GM23338 (cell line): ENCODE results near the gene ITSN2. TPM values are rescaled to one million over a fixed set of nuclear protein-coding genes. Genes with fewer than 3 reads are reported as not detected.

Experiments used
- ATAC-seq: fragments of 200-7000 bp; cut with Tn5 transposase; 3 replicates; pipeline ENCODE4 v1.9.1; 2020
- DNase-seq: peaks from one replicate; pipeline ENCODE4 v3.0.0-alpha.2; 2015; ENCODE audit warnings: low spot score
- H2AFZ ChIP-seq: fragments of 200-600 bp; sonication (generic); 2 replicates; pipeline ENCODE4 v1.8.0; 2016; ENCODE audit warnings: antibody characterized with exemption, mild to moderate bottlenecking, moderate library complexity
- H3F3A ChIP-seq: fragments of 200-600 bp; sonication (generic); replicated peaks from 2 replicates; pipeline ENCODE4 v1.8.0; 2017; ENCODE audit warnings: antibody characterized with exemption, mixed run types, low read depth
- H3K27ac ChIP-seq: fragments of 200-600 bp; sonication (generic); 2 replicates; pipeline ENCODE4 v1.6.1; 2016; ENCODE audit warnings: low read depth
- H3K27me3 ChIP-seq: fragments of 200-600 bp; sonication (generic); 2 replicates; pipeline ENCODE4 v1.8.0; 2016; ENCODE audit warnings: mild to moderate bottlenecking, mixed run types, moderate library complexity; ENCODE audit not compliant: insufficient read depth
- H3K36me3 ChIP-seq: fragments of 200-600 bp; sonication (generic); 2 replicates; pipeline ENCODE4 v1.8.0; 2016; ENCODE audit warnings: mild to moderate bottlenecking; ENCODE audit not compliant: insufficient read depth
- H3K4me1 ChIP-seq: fragments of 200-600 bp; sonication (generic); 2 replicates; pipeline ENCODE4 v1.8.0; 2016; ENCODE audit warnings: mild to moderate bottlenecking, moderate library complexity; ENCODE audit not compliant: insufficient read depth
- H3K4me2 ChIP-seq: fragments of 200-600 bp; sonication (generic); 2 replicates; pipeline ENCODE4 v1.7.1; 2017; ENCODE audit warnings: mixed run types
- H3K4me3 ChIP-seq: fragments of 200-600 bp; sonication (generic); 2 replicates; pipeline ENCODE4 v1.6.1; 2016; ENCODE audit warnings: mixed run types
- H3K79me2 ChIP-seq: fragments of 200-600 bp; sonication (generic); replicated peaks from 2 replicates; pipeline ENCODE4 v1.8.0; 2017; ENCODE audit warnings: mild to moderate bottlenecking; ENCODE audit not compliant: insufficient read depth
- H3K9me2 ChIP-seq: fragments of 200-600 bp; sonication (generic); 2 replicates; pipeline ENCODE4 v1.8.0; 2017; ENCODE audit not compliant: insufficient read depth
- H4K20me1 ChIP-seq: fragments of 200-600 bp; sonication (generic); replicated peaks from 2 replicates; pipeline ENCODE4 v1.8.0; 2017; ENCODE audit warnings: mild to moderate bottlenecking; ENCODE audit not compliant: insufficient read depth
- H3K27ac Mint-ChIP-seq: 2 replicates; pipeline ENCODE4 v1.8.0; 2020; ENCODE audit warnings: inconsistent platforms, mild to moderate bottlenecking, moderate library complexity, mixed read lengths
- H3K27me3 Mint-ChIP-seq: 3 replicates; pipeline ENCODE4 v1.8.0; 2022; ENCODE audit warnings: low read depth, mild to moderate bottlenecking, moderate library complexity, mixed read lengths, inconsistent platforms; ENCODE audit not compliant: insufficient read depth, poor library complexity
- H3K36me3 Mint-ChIP-seq: 3 replicates; pipeline ENCODE4 v1.8.0; 2021; ENCODE audit warnings: low read depth, mild to moderate bottlenecking, inconsistent platforms, moderate library complexity, mixed read lengths
- H3K4me1 Mint-ChIP-seq: 3 replicates; pipeline ENCODE4 v1.8.0; 2020; ENCODE audit warnings: mild to moderate bottlenecking, inconsistent platforms, mixed read lengths
- H3K4me3 Mint-ChIP-seq: 3 replicates; pipeline ENCODE4 v1.8.0; 2021; ENCODE audit warnings: moderate library complexity, mild to moderate bottlenecking, inconsistent platforms, mixed read lengths
- H3K9me3 Mint-ChIP-seq: 3 replicates; pipeline ENCODE4 v1.8.0; 2020; ENCODE audit warnings: moderate library complexity, mild to moderate bottlenecking, inconsistent platforms, mixed read lengths
- CREB1 ChIP-seq: fragments of 250-450 bp; sonication (Bioruptor Pico); IDR thresholded peaks from 2 replicates; pipeline ENCODE4 v1.5.0; 2020; ENCODE audit warnings: low read depth, mild to moderate bottlenecking, moderate library complexity
- EZH2 ChIP-seq: fragments of 200-600 bp; sonication (generic); IDR thresholded peaks from one replicate; pipeline ENCODE4 v1.8.0; 2017; ENCODE audit warnings: antibody characterized with exemption, mild to moderate bottlenecking, low read depth; ENCODE audit not compliant: unreplicated experiment
- EZH2phosphoT487 ChIP-seq: fragments of 200-600 bp; sonication (generic); IDR thresholded peaks from one replicate; pipeline ENCODE4 v1.8.1; 2018; ENCODE audit warnings: antibody characterized with exemption; ENCODE audit not compliant: unreplicated experiment
- JUNB ChIP-seq: IDR thresholded peaks from one replicate; pipeline ENCODE4 v1.6.1; 2016; ENCODE audit warnings: antibody characterized with exemption; ENCODE audit not compliant: unreplicated experiment
- POLR2AphosphoS5 ChIP-seq: IDR thresholded peaks from 2 replicates; pipeline ENCODE4 v1.6.1; 2016; ENCODE audit warnings: antibody characterized with exemption, low read depth
- STAT1 ChIP-seq: IDR thresholded peaks from one replicate; pipeline ENCODE4 v1.6.1; 2016; ENCODE audit warnings: antibody characterized with exemption; ENCODE audit not compliant: unreplicated experiment
- ZNF331 ChIP-seq: fragments of 250-450 bp; sonication (Bioruptor Pico); IDR thresholded peaks from 2 replicates; pipeline ENCODE4 v1.5.0; 2020; ENCODE audit warnings: low read depth, mild to moderate bottlenecking, moderate library complexity
- polyA plus RNA-seq: library from polyadenylated mRNA; unstranded; fragments of >200 nt; fragmentation: Nextera tagmentation; extraction: Ambion mirVana; gene quantifications from 2 replicates; pipeline ENCODE4 v1.2.1, GENCODE V29; 2016
- total RNA-seq: library from RNA; depleted of rRNA; stranded (reverse); fragments of >200 nt; shearing (Covaris generic); gene quantifications from 2 replicates; pipeline ENCODE4 v1.2.3, GENCODE V29; 2014
- TF ChIP-seq, protein P1 (sequence below): fragments of 250-450 bp; sonication (Bioruptor Pico); IDR thresholded peaks from 2 replicates; pipeline ENCODE4 v1.5.0; 2020; ENCODE audit warnings: mild to moderate bottlenecking, moderate library complexity
- TF ChIP-seq, protein P2 (sequence below): IDR thresholded peaks from one replicate; pipeline ENCODE4 v1.6.1; 2018; ENCODE audit warnings: antibody characterized with exemption; ENCODE audit not compliant: unreplicated experiment
- TF ChIP-seq, protein P3 (sequence below), 2 experiments: fragments of 200-600 bp in 1 of 2; sonication (generic) in 1 of 2; conservative IDR thresholded peaks; 2 replicates each; pipeline versions ENCODE4 v1.5.1 to v1.6.1; 2016 to 2017; ENCODE audit warnings: antibody characterized with exemption in 2 of 2, low read depth in 2 of 2, mild to moderate bottlenecking in 2 of 2, moderate library complexity in 1 of 2

ITSN2 gene
- total and polyA plus RNA-seq, 2 experiments from 2014 or later, result 17.1 to 17.8 TPM

DNA sequence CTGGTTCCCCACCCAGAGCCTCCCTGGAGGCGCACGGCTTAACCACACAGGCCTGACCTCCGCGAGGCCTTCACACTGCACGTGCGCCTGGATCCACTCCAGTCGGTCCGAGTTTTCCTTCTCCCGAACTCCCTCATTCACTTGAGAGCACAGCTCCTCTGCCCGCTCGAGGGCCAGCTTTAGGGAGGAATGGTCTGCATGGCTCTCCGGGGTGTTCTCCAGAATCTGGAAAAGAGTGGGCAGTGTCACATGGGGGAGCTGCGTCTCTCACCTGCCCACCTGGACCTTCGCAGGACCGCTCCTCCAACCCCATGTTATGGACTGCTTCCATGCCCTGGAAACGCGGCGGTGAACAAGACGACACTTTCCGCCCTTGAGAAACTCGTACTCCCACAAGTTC, 149.6 kb downstream of the ITSN2 start:
- no peaks in the 10 kb centered on the region for H3K4me1 ChIP-seq
- ATAC-seq (no peak), DNase-seq (no peak)
- no peaks in the 10 kb centered on the region for H4K20me1 ChIP-seq
- no peaks in the 10 kb centered on the region for H3K36me3 ChIP-seq
- no peaks in the 10 kb centered on the region for H3K79me2 ChIP-seq
- no peak overlapping the region for H2AFZ ChIP-seq
- TF ChIP-seq EZH2 (no peak), STAT1 (no peak), ZNF331 (CRISPR knock-in tag) (no peak), POLR2AphosphoS5 (no peak), CREB1 (no peak), EZH2phosphoT487 (no peak), JUNB (no peak)
- TF ChIP-seq, protein P1, sequence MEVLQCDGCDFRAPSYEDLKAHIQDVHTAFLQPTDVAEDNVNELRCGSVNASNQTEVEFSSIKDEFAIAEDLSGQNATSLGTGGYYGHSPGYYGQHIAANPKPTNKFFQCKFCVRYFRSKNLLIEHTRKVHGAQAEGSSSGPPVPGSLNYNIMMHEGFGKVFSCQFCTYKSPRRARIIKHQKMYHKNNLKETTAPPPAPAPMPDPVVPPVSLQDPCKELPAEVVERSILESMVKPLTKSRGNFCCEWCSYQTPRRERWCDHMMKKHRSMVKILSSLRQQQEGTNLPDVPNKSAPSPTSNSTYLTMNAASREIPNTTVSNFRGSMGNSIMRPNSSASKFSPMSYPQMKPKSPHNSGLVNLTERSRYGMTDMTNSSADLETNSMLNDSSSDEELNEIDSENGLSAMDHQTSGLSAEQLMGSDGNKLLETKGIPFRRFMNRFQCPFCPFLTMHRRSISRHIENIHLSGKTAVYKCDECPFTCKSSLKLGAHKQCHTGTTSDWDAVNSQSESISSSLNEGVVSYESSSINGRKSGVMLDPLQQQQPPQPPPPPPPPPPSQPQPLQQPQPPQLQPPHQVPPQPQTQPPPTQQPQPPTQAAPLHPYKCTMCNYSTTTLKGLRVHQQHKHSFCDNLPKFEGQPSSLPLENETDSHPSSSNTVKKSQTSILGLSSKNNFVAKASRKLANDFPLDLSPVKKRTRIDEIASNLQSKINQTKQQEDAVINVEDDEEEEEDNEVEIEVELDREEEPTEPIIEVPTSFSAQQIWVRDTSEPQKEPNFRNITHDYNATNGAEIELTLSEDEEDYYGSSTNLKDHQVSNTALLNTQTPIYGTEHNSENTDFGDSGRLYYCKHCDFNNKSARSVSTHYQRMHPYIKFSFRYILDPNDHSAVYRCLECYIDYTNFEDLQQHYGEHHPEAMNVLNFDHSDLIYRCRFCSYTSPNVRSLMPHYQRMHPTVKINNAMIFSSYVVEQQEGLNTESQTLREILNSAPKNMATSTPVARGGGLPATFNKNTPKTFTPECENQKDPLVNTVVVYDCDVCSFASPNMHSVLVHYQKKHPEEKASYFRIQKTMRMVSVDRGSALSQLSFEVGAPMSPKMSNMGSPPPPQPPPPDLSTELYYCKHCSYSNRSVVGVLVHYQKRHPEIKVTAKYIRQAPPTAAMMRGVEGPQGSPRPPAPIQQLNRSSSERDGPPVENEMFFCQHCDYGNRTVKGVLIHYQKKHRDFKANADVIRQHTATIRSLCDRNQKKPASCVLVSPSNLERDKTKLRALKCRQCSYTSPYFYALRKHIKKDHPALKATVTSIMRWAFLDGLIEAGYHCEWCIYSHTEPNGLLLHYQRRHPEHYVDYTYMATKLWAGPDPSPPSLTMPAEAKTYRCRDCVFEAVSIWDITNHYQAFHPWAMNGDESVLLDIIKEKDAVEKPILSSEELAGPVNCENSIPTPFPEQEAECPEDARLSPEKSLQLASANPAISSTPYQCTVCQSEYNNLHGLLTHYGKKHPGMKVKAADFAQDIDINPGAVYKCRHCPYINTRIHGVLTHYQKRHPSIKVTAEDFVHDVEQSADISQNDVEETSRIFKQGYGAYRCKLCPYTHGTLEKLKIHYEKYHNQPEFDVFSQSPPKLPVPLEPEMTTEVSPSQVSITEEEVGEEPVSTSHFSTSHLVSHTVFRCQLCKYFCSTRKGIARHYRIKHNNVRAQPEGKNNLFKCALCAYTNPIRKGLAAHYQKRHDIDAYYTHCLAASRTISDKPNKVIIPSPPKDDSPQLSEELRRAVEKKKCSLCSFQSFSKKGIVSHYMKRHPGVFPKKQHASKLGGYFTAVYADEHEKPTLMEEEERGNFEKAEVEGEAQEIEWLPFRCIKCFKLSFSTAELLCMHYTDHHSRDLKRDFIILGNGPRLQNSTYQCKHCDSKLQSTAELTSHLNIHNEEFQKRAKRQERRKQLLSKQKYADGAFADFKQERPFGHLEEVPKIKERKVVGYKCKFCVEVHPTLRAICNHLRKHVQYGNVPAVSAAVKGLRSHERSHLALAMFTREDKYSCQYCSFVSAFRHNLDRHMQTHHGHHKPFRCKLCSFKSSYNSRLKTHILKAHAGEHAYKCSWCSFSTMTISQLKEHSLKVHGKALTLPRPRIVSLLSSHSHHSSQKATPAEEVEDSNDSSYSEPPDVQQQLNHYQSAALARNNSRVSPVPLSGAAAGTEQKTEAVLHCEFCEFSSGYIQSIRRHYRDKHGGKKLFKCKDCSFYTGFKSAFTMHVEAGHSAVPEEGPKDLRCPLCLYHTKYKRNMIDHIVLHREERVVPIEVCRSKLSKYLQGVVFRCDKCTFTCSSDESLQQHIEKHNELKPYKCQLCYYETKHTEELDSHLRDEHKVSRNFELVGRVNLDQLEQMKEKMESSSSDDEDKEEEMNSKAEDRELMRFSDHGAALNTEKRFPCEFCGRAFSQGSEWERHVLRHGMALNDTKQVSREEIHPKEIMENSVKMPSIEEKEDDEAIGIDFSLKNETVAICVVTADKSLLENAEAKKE, result no peak
- TF ChIP-seq, protein P2, sequence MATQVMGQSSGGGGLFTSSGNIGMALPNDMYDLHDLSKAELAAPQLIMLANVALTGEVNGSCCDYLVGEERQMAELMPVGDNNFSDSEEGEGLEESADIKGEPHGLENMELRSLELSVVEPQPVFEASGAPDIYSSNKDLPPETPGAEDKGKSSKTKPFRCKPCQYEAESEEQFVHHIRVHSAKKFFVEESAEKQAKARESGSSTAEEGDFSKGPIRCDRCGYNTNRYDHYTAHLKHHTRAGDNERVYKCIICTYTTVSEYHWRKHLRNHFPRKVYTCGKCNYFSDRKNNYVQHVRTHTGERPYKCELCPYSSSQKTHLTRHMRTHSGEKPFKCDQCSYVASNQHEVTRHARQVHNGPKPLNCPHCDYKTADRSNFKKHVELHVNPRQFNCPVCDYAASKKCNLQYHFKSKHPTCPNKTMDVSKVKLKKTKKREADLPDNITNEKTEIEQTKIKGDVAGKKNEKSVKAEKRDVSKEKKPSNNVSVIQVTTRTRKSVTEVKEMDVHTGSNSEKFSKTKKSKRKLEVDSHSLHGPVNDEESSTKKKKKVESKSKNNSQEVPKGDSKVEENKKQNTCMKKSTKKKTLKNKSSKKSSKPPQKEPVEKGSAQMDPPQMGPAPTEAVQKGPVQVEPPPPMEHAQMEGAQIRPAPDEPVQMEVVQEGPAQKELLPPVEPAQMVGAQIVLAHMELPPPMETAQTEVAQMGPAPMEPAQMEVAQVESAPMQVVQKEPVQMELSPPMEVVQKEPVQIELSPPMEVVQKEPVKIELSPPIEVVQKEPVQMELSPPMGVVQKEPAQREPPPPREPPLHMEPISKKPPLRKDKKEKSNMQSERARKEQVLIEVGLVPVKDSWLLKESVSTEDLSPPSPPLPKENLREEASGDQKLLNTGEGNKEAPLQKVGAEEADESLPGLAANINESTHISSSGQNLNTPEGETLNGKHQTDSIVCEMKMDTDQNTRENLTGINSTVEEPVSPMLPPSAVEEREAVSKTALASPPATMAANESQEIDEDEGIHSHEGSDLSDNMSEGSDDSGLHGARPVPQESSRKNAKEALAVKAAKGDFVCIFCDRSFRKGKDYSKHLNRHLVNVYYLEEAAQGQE, result no peak
- TF ChIP-seq, protein P3, sequence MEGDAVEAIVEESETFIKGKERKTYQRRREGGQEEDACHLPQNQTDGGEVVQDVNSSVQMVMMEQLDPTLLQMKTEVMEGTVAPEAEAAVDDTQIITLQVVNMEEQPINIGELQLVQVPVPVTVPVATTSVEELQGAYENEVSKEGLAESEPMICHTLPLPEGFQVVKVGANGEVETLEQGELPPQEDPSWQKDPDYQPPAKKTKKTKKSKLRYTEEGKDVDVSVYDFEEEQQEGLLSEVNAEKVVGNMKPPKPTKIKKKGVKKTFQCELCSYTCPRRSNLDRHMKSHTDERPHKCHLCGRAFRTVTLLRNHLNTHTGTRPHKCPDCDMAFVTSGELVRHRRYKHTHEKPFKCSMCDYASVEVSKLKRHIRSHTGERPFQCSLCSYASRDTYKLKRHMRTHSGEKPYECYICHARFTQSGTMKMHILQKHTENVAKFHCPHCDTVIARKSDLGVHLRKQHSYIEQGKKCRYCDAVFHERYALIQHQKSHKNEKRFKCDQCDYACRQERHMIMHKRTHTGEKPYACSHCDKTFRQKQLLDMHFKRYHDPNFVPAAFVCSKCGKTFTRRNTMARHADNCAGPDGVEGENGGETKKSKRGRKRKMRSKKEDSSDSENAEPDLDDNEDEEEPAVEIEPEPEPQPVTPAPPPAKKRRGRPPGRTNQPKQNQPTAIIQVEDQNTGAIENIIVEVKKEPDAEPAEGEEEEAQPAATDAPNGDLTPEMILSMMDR (conservative IDR thresholded peaks at IDR 0.05; ENCODE audit: low read depth in 2 of 2), result no peak
- Mint-ChIP-seq H3K27ac (no peak overlapping the region), H3K4me1 (peaks cover 7% of the 10 kb centered on the region), H3K36me3 (no peaks in the 10 kb centered on the region; the same call in 2 of the 3 replicates), H3K4me3 (no peak overlapping the region), H3K9me3 (no peaks in the 10 kb centered on the region), H3K27me3 (peaks cover 6% of the 10 kb centered on the region)
- no peak overlapping the region for H3K4me3 ChIP-seq
- no peaks in the 10 kb centered on the region for H3K9me2 ChIP-seq
- no peak overlapping the region for H3K27ac ChIP-seq
- no peaks in the 10 kb centered on the region for H3F3A ChIP-seq
- no peak overlapping the region for H3K4me2 ChIP-seq
- no peaks in the 10 kb centered on the region for H3K27me3 ChIP-seq
